ENCODE data around the gene SULT4A1.
"Not testable (repeated sequence)": the region's sequence is repeated elsewhere in the genome, so short reads cannot be mapped to it uniquely, and the experiment has no call there.

Gene SULT4A1, protein sequence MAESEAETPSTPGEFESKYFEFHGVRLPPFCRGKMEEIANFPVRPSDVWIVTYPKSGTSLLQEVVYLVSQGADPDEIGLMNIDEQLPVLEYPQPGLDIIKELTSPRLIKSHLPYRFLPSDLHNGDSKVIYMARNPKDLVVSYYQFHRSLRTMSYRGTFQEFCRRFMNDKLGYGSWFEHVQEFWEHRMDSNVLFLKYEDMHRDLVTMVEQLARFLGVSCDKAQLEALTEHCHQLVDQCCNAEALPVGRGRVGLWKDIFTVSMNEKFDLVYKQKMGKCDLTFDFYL

DNA sequence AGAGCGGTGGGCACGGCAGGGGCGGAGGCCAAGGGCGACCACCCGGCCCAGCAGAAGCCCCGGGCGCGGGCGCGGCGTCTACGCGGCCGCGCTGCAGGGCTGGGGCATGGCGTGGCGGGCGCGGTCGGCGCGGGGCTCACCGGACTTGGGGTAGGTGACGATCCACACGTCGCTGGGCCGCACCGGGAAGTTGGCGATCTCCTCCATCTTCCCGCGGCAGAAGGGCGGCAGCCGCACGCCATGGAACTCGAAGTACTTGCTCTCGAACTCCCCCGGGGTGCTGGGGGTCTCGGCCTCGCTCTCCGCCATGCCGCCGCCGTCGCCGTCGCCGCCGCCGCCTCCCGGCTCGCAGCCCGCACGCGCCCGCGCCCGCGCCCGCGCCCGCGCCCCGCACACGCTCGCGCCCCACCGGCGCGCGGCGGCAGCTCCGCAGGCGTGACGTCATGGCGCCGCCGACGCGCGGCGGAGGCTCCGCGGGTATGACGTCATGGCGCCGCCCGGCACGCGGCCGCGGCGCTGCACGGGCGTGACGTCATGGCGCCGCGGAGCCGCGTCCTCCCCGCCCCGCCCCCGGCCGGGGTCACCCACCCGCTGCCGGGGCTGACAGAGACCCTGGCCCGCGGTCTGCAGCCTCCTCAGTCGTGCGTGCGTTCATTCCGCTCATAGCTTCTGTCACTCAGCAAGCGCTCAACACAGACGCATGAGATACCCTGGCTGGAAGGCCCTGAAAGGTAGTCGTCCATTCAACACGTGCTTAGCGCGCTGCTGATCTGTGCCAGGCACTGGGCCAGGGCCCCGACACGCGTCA lies at the start of gene SULT4A1:
TSS of gene SULT4A1 (minus strand) at position 440 of the 808 bp plus-strand sequence. CDS start at position 309, 131 bp downstream.
- DNase-seq, result no peak

DNA sequence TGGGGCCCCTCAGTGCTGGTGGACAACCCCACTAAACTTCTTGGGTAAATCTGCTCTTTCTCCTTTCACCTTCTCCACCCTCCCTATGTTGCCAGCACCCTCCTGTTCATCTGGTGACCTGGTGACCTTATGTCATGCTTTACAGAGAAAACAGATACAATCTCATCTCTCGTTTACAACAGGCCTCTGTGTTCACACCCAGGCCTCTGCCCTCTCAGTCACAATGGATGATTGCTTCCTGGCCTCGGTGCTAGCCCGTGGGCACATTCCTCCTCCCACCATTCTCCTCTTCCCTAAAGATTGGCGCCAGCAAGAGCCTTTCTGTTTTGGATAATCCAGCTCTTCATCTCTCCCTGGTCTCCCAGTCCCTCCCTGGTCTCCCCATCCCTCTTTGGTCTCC lies 49.0 kb upstream of the SULT4A1 start:
- DNase-seq, result no peak

DNA sequence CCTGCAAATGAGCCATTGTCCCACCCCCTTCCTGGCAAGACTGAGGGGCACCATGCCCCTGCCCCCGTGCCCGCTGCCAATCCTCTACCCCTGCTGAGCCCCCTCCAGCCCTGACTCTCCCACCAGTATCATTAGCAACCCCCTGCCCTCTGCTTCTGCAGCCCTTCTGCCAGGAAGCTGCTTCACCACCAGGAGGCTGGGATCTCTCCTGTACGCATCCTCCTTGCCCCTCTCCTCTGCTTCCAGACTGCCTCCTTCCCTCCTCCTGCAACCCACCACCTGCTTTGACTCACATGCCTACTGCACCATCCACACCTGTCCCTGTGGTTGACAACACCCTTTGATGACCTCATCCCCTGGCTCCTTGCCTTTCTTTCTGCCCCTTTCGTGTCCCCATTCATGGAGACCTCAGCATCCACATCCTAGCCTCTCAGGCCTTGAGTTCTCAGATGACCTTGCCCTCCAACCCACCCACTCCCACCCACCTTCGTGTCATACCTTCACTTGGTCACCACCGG lies 47.9 kb upstream of the SULT4A1 start:
- DNase-seq, result no peak

DNA sequence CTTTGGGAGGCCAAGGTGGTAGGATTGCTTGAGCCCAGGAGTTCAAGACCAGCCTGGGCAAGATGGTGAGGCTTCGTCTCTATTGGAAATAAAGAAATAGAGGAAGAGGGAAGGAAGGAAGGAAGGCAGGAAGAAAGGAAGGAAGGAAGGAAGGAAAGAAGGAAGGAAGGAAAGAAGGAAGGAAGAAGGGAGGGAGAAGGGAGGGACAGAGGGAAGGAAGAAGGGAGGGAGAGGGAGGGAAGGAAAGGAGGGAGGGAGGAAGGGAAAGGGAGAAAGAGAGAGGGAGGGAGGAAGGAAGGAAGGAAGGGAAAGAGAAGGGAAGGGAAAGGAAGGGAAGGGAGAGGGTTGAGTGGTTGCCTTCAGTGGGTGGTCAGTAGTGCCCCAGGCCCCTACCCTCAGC lies 47.4 kb upstream of the SULT4A1 start:
- DNase-seq, result no peak

DNA sequence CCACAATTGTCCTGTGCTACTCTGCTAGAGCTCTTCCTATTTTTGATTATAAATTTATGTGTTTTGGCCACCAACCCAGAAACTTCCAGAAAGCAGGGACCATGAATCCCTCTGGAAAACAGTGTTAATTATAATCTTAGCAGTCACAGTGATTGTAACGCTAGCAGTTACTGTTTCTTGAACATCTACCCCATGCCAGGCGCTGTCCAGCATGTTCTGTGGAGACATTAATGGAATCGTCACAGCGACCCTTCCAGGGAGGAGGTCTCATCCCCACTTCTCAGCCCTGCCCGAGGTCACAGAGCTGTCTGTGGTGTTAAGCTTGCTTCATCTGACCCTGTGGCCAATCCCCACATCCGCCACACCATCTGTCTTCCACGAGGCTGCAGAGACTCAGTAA lies 43.4 kb upstream of the SULT4A1 start:
- no peak for DNase-seq

DNA sequence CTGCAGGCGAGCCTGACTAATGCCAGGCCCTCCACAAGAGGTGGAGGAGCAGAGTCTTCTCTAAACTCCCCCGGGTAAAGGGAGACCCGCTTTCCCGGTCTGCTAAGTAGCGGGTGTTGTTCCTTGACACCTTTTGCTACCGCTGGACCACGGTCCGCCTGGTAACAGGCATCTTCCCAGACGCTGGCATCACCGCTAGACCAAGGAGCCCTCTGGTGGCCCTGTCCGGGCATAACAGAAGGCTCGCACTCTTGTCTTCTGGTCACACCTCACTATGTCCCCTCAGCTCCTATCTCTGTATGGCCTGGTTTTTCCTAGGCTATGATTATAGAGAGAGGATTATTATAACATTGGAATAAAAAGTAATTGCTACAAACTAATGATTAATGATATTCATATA lies 42.1 kb upstream of the SULT4A1 start:
- DNase-seq, result not testable (repeated sequence)

DNA sequence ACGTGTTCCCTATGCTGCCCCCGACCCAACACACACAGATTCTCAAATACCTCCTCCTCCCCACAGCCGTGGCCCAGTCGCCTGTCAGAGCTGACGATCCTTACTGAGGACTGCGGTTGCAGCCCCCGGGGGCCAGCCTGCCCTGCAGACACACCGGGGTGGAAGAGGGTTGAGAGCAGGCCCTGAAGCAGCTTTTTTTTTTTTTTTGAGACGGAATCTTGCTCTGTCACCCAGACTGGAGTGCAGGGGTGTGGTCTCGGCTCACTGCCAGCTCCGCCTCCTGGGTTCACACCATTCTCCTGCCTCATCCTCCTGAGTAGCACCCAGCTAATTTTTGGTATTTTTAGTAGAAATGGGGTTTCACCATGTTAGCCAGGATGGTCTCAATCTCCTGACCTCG lies 40.7 kb upstream of the SULT4A1 start:
- not testable (repeated sequence) for DNase-seq

DNA sequence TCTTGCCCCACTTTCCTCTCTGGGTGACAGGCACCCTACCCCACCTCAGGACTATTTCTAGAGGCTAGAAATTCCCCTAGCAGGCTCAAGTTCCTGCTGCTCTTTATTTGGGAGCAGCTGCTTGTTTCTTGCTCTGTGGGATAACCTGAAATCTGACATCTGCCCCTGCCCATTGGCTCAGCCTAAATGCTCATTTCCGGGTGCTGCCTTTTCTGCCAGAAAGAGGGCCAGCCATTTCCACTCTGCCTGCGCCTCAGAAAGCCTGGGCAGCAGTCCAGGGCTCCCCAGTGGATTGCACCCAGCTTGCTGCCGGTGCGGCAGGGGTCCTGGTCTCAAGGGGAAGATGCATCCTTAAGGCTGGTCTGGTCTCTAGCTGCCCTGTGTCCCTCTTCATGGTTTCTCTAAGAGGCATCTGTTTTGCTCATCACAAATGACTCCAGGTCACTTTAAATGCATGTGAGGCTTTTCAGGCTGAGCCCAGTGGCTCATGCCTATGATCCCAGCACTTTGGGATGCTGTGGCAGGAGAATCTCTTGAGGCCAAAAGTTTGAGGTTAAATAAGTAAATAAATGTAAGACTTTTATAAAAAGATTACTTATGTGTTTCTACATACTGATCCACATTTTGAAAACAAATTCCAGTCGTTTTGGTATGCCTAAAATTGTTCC lies 39.8 kb upstream of the SULT4A1 start:
- DNase-seq, result no peak

DNA sequence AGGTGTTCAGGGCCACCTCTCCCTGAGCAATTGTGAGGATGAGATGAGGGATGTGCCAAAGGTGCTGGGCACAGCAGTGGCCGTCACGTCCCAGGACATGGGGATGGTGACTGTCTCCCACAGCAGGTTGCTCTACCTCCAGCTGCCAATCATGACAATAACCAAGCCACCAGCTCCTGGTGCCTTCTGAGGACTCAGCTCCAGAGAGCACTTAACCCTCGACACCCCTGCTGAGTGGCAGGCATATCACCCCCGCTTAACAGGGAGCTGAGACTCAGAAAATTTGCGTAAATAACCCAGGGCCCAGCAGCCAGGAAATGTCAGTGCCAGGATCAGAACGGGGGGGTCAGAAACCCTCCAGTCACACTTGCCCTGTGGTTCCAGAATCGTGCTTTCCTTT lies 37.9 kb upstream of the SULT4A1 start:
- no peak for DNase-seq

DNA sequence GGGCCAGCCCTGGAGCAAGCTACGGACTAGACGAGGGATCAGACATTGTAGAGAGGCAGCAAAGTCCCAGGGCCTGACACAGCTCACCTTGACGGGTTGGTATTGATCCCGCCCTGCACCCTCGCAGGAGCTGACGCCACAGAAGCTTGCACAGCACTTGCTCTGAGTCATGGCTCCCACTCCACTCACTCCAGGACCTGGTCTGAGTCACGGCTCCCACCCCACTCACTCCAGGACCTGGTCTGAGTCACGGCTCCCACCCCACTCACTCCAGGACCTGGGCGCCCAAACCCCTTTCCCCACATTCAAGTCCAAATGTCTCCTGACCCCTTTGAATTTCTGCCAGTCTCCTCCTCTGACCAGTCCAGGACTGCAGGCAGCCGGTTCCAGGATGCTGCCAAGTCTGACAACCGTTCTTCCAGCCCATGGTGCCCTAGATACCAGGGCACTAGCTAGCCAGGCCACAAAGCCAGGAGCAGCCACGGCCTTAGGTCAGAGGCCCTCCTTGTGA lies 35.5 kb upstream of the SULT4A1 start:
- DNase-seq, result no peak

DNA sequence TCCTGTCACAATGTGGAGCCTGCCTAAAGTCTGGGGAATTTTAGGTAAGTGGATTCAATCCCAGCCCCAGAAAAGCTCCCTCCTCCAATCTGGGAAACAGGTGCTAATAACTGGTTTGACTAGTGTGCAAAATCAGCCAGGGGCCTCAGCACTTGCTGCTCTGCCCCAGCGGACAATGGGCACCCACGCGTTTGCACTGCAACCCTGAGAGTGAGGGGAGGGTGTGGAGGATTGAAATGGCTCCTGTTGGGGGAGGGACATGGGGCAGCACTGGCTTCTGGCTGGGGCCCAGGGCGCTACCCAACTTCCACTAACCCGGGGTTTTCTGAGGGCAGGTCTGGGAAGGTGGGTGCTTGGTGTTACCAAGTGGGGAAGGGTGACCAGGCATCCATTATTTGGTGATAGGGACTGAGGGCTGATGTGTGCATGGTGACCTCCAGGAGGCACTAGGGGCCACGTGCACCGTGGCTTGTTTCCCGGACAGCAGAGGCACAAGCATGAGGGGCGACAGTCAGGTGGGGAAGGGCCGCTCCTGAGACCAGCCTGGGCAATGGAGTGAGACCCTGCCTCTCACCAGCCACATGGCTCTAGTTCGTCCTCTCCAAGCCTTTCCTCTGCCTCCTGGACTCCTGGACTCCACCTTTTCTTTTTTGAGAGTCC lies 33.8 kb upstream of the SULT4A1 start:
- no peak for DNase-seq

DNA sequence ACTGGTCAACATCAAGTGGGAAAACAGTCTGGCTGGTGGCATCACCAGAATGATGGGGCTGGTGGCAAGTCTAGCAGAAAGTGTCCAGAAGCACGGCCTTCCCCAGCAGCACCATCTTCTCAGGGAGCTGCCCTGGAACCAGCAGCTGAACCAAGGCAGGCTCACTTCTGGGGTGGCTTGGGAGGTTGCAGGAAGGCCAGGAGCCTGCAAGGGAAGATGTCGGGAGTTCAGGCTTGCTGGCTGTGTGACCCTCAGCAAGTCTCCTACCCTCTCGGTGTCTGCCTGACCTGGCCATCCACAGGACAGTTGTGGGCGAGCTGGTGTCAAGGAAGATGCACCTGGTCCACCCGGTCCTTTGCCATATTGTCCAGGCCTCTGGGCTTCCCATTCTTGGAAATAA lies 31.8 kb upstream of the SULT4A1 start:
- no peak for DNase-seq

DNA sequence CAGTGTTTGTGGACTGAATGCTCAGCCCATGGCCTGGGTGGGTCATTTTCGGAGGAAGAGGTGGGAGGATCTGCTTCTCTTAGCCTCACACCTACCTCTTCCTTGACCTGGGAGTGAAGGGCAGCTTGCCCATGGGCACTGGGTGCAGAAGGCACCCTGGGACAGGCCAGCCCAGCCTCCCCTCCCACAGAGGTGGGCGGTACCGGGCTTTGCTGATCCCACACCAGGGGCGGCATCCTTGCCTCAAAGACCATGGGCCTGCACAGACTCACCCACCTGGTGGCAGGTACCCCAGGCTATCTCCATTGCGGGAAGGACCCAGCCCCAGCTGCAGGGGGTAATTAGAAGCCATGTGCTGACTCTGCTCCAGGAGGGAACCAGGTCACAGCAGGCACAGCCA lies 31.0 kb upstream of the SULT4A1 start:
- no peak for DNase-seq

DNA sequence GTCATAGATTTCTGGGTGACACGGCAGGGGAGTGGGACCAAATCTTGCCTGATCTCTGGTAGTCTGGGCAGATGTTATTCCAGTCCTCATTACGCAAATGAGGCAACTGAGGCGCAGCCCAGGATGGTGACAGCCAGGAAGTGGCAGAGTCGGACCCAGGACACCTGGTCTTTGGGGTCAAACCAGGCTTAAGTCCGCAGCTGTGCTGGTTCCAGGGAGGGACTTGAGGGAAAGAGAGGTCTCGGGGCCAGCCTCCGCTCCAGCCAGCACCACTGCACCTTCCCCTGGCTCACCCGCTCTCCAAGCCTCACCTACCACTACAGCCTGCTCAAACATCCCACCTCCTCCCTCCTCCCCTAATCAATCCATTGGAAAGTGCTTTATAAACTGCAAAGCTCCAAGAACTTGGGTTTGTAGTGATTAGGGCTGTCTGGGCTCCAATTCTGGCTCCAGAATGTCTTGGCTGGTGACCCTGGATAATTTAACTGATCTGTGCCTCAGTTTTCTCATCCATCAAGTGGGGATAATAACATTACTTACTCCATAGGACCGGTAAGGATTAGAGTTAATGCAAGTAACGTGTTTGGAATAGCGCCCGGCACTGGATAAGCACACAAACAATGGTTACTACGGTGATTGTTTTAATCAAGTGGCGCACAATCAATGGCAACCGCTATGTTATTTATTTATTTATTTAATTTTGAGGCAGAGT lies 30.0 kb upstream of the SULT4A1 start:
- DNase-seq, result no peak

DNA sequence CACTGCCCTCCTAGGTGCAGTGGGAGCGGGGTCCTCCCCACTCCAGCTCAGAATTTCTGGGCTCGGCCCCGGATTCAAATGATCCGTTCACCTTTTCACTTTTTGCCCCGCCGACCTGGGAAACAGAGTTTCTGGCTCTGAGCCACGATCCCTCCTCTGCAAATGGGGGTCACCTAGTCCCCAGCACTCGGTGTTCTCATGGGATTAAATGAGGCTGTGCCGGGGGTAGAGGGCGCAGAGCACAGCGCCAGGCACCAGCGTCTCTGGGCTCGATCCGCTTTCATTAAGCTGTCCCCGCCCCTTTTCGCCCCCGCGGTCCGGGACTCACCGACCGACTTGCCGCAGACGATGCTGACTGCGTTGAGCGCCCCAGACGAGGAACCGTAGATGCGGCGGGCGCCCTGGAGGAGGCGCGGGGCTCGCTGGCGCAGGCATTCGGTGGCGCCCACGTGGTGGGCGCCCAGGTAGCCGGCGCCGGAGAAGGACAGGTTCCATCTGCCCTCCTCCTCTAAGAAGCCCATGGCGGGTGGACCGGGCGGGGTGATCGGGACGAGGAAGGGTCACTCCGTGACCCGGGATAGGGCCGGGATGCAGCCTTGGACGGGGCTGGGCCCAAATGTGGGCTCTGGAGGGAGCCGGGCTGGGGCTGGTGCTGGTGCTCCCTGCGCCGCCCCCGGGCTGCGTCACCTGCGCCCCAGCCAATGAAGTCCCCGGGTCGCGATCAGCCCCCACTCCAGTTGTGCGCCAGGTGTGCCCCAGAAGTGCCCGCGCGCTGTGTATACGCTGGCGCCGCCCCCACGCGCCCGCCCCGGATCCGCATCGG lies 29.3 kb upstream of the SULT4A1 start, which contains the start of gene PNPLA5:
TSS of gene PNPLA5 (minus strand) at position 654 of the 823 bp plus-strand sequence. CDS start at position 521, 133 bp downstream.
- no peak for DNase-seq

DNA sequence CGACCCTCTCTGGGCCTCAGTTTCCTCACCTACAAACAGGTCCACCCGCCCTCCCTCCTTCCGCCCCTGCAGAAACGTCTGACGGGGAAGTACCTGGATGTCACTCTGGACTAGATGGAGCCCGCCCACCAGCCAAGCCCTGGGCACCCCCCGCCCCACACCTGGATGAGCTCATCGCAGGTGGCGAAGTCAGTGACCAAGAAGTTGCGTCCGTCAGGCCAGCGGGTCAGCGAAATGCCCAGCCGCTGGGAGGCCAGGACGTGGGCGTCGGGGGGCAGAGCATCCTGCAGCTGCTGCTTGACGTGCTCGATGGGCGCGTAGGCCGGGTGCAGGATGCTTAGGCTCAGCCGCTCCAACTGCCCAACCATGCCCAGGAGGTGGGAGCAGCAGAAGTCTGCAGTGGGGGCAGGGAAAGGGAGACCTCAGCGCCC lies 28.6 kb upstream of the SULT4A1 start:
- DNase-seq, result no peak

DNA sequence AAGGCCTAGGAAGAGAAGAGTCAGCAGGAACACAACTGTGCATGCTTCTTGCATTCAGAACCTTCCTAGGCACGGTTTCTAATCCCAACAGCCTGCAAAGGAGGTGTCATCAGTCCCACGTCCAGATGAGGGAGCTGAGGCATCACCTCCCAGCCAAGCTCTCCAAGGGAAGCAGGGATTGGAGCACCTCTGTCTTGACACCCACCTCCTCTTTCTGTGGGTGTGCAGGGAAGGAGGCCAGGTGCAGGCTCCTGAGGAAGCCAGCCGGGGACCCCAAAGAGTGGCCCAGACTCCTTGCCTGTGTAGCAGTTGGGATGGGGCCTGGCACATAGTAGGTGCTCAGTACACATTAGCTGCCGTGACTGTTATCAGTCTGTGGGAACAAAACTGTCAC lies 27.5 kb upstream of the SULT4A1 start:
- no peak for DNase-seq

DNA sequence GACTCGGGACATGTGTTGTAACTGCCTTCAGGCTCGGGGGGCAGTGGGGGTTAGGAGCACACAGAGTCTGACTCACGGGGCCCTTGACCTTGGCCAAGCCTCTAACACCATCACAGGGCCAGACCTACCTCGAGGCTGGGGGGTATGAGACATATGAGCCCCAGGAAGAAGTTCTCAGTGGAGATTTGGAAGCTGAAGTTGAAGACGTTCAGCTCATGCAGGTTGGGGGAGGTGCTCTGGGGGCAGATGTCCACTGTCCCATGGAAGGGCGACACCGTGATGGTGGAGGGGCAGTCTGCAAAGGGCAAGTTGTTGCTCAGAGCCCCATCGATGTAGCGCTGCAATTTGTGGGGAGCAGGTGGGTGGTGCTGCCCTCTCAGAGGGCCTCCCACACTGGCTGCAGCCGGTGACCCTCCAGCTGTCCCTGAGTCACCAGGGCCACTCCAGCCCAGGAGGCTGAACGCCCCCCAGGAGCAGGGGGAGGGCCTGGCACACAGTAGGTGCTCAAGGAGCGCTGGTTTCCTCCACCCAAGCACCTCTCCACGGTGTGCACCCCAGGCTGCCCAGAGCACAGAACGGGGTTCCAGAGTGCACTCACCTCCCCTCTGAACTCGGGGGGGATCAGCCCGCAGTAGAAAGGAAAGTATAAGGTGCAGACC lies 27.0 kb upstream of the SULT4A1 start:
- DNase-seq, result no peak

DNA sequence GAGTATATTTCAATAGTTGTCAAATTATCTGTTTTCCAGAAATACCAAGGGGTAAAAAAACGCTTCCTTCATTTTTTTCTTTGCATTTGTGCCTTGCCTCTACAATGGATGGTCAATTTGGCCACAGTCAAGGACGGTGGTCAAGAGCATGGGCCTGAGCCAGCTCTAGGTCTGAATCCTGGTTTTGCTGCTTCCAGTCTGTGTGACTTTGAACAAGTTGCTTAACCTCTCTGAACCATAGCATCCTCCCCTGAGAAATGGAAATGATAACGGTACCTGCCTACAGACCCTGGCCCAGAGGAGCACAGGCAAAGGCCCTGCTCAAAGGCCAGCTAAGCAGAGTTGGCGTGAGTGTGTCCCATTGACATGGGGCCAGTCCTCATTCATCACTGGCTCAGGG lies 26.4 kb upstream of the SULT4A1 start:
- DNase-seq, result no peak

DNA sequence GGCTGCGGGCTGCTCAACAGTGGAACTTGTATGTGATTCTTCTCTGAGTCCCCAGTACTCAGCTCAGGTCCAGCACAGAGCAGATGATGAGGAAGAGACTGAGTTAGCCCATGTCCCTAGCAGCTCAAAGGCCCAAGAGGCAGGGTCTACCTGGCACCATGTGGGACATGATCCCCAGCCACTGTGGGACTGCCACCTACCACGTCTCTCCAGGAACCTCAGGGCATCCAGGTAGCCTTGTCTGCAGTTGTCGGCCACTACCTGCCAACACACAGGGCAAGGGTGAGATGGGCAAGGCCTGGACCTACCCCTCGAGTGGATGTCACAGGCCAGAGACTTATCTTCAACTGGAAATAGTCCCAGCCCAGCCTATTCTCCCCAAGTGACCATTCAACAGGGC lies 25.1 kb upstream of the SULT4A1 start:
- DNase-seq, result no peak

DNA sequence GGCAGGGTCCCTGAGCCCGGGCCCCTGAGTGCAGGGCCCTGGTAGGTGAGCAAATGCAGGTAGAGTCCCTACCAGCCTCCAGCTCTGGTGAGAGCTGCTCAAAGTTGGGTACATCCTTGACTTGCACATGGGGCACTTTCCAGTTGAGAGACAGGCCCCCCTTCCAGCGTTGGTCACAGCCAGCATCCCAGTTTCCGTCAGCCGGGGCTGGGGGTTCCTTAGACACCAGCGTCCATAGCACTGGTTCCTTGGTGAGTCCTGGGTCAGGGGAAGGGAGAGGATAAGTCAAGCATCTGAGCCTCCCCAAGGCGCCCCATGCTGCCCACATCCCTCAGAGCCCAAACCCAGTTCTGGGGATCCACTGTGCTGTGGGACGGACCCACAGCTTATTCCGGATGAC lies 23.9 kb upstream of the SULT4A1 start:
- DNase-seq, result no peak

Data from SHP77 treated with DMSO at 0.1 percent for 48 hours (cell line).